ENCODE measurements around the gene FYB2. TPM values are rescaled to one million over a fixed set of nuclear protein-coding genes. Genes with fewer than 3 reads are reported as not detected.
A peak's percentile ranks its signal among the peaks of the same experiment; 100 is the strongest.

Gene FYB2
- total RNA-seq, 1 donor from 2014 or later: 1.3 TPM

DNA sequence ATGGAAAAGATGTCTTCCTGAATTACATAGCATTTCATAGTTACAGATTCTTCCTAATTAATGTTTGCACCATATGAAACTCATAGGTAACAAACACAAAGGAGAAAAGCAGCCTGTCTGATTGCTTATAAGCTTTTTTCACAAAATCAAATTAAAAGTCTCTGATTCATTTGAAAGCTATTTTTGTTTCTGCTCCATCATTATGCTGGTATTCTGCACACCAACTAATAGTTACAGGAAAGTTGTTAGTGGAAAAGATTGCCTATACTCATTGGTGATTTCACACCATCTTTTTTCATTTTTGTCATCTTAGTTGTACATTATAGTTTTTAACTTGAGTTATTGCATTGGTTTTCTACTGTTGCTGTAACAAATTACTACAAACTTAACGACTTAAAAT, 104.0 kb downstream of the FYB2 start:
- Mint-ChIP-seq H3K9me3 (no peaks in the 10 kb centered on the region), H3K27me3 (no peaks in the 10 kb centered on the region), H3K4me1 (ENCODE audit: unreplicated experiment) (peaks cover 6% of the 10 kb centered on the region), H3K4me3 (no peak overlapping the region), H3K36me3 (no peaks in the 10 kb centered on the region), H3K27ac (no peak overlapping the region)
- no peak for DNase-seq (ENCODE audit: extremely low spot score, unreplicated experiment)
- TF ChIP-seq CTCF (conservative IDR thresholded peaks at IDR 0.05): no peak

- no peak overlapping the region for H3K27ac Mint-ChIP-seq
- no peaks in the 10 kb centered on the region for H3K9me3 Mint-ChIP-seq
- DNase-seq (ENCODE audit: extremely low spot score, unreplicated experiment): no peak
- H3K4me1 Mint-ChIP-seq (ENCODE audit: unreplicated experiment): peaks cover 11% of the 10 kb centered on the region
- no peaks in the 10 kb centered on the region for H3K27me3 Mint-ChIP-seq
- TF ChIP-seq CTCF (conservative IDR thresholded peaks at IDR 0.05): no peak
- H3K36me3 Mint-ChIP-seq: peaks cover 4% of the 10 kb centered on the region
- no peak overlapping the region for H3K4me3 Mint-ChIP-seq
These were observed 106.1 kb downstream of the FYB2 start for GRCh38 chr1:56713112-56713511.

DNA sequence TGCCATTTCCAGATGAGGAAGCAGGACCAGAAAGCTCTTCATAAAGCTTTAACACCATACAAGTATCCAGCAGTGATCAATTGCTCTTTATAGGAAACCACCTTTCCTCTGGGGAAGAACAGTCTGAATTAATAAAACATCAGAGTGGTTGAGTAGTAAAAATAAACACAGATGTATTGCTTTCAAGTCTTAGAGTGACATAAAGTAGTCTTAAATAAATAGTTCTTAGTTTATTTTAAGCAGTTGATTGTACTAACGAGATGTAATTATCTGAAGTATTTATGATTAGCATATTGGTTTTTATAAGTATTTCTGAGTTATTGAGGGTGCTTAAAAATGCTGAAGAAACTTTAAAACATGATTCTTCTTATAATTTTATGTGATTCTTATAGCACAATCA, 107.1 kb downstream of the FYB2 start:
- DNase-seq (ENCODE audit: extremely low spot score, unreplicated experiment): no peak
- Mint-ChIP-seq H3K36me3 (peaks cover 8% of the 10 kb centered on the region), H3K9me3 (no peaks in the 10 kb centered on the region), H3K4me3 (no peak overlapping the region), H3K4me1 (ENCODE audit: unreplicated experiment) (peaks cover 11% of the 10 kb centered on the region), H3K27ac (no peak overlapping the region), H3K27me3 (no peaks in the 10 kb centered on the region)
- no peak for TF ChIP-seq CTCF (conservative IDR thresholded peaks at IDR 0.05)

DNA sequence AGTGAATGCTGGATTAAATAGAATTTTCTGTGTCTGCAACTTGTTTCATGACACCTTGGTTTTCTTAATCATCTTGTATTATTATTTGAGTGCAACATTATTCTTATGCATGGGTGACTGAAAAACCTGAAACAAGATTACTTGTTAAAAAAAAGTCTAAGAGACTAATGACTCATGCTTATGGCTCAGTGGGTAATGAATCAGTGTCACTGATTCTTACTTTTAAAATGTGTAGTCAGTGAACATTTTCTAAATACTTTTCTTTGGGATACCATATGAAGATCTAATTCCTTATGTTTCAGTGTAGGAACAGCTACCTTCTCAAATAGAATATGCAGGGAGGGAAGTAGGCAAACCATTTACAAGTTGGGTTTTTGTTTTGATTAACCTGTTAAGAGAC, 108.6 kb downstream of the FYB2 start:
- DNase-seq (ENCODE audit: extremely low spot score, unreplicated experiment): no peak
- Mint-ChIP-seq H3K36me3 (peaks cover 18% of the 10 kb centered on the region), H3K27me3 (no peaks in the 10 kb centered on the region), H3K9me3 (no peaks in the 10 kb centered on the region), H3K4me1 (ENCODE audit: unreplicated experiment) (peaks cover 11% of the 10 kb centered on the region), H3K27ac (no peak overlapping the region), H3K4me3 (peak overlapping the region; percentile 2)
- no peak for TF ChIP-seq CTCF (conservative IDR thresholded peaks at IDR 0.05)

DNA sequence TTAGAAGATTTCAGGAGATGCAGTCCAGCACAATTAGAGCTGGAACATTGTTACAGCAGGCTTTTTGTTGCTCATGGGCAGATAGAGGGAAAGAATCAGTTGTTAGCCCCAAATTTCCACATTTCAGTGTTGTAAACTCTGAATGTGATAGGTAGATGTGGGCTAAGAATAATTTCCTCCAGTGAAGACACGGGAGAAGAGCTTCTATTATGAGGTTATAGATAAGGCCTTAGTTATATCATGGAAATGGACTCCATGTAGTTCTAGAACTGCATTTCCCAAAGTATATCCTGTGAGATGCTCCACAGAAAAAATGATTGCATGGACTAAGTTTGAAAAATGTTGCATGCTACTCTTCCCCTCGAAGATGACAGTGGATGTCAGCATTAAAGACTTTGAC, 109.2 kb downstream of the FYB2 start:
- no peaks in the 10 kb centered on the region for H3K9me3 Mint-ChIP-seq
- peaks cover 11% of the 10 kb centered on the region for H3K4me1 Mint-ChIP-seq (ENCODE audit: unreplicated experiment)
- no peaks in the 10 kb centered on the region for H3K27me3 Mint-ChIP-seq
- H3K27ac Mint-ChIP-seq: no peak overlapping the region
- DNase-seq (ENCODE audit: extremely low spot score, unreplicated experiment): no peak
- H3K4me3 Mint-ChIP-seq: no peak overlapping the region
- peaks cover 18% of the 10 kb centered on the region for H3K36me3 Mint-ChIP-seq
- no peak for TF ChIP-seq CTCF (conservative IDR thresholded peaks at IDR 0.05)

DNA sequence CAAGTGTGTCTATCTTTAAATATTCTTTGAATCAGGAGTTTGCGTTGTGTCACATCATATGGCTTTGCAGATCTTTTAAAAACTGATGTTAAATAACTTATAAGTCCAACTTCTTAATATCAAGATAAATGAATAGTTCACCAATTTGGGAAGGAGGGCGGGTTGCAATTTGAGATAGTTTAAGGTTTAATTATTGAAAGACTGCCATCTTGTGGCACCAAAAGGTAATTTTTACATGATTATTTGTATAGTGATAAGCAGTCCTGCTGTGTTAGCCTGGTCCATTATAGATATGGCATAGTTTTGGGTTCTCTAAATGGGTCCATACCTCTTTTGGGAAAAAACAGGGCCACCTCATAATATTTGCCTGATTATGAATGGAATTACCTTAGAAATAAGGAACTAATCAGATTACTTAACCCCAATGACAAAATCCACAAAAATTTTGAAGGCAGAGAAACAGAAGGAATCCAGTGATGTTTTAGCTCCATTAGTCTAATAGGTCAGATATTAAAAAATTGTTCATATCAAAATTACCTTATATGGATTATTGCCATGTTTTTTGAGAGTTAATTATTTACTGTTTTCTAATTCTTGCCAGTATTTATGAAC, 109.8 kb downstream of the FYB2 start:
- DNase-seq (ENCODE audit: extremely low spot score, unreplicated experiment): no peak
- H3K4me3 Mint-ChIP-seq: peak overlapping the region; percentile 32
- peaks cover 11% of the 10 kb centered on the region for H3K4me1 Mint-ChIP-seq (ENCODE audit: unreplicated experiment)
- H3K9me3 Mint-ChIP-seq: no peaks in the 10 kb centered on the region
- H3K27me3 Mint-ChIP-seq: no peaks in the 10 kb centered on the region
- H3K36me3 Mint-ChIP-seq: peaks cover 24% of the 10 kb centered on the region
- TF ChIP-seq CTCF (conservative IDR thresholded peaks at IDR 0.05): peak; percentile 88
- H3K27ac Mint-ChIP-seq: no peak overlapping the region

Data from type B pancreatic cell (in vitro differentiated cells).